Left renal pelvis (tissue), 4 donors: Measurements from ENCODE around the gene SNAPC2. TPM values are rescaled to one million over a fixed set of nuclear protein-coding genes. Genes with fewer than 3 reads are reported as not detected.

ENCODE experiments used
- DNase-seq, 4 donors: peaks; one replicate each; pipeline ENCODE4 v3.0.0-alpha.2; 2013; ENCODE audit warnings: low read depth in 4 of 4, low spot score in 3 of 4
- polyA plus RNA-seq, 4 donors: library from polyadenylated mRNA; unstranded; fragments of 120-200 nt; gene quantifications; one replicate each; pipeline ENCODE4 v1.2.1, GENCODE V29; 2013; ENCODE audit not compliant: insufficient read length in 4 of 4

SNAPC2 gene, protein sequence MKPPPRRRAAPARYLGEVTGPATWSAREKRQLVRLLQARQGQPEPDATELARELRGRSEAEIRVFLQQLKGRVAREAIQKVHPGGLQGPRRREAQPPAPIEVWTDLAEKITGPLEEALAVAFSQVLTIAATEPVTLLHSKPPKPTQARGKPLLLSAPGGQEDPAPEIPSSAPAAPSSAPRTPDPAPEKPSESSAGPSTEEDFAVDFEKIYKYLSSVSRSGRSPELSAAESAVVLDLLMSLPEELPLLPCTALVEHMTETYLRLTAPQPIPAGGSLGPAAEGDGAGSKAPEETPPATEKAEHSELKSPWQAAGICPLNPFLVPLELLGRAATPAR
- polyA plus RNA-seq: 10 to 100 TPM; 13.6 to 20.9 (median 16.1) TPM

DNA sequence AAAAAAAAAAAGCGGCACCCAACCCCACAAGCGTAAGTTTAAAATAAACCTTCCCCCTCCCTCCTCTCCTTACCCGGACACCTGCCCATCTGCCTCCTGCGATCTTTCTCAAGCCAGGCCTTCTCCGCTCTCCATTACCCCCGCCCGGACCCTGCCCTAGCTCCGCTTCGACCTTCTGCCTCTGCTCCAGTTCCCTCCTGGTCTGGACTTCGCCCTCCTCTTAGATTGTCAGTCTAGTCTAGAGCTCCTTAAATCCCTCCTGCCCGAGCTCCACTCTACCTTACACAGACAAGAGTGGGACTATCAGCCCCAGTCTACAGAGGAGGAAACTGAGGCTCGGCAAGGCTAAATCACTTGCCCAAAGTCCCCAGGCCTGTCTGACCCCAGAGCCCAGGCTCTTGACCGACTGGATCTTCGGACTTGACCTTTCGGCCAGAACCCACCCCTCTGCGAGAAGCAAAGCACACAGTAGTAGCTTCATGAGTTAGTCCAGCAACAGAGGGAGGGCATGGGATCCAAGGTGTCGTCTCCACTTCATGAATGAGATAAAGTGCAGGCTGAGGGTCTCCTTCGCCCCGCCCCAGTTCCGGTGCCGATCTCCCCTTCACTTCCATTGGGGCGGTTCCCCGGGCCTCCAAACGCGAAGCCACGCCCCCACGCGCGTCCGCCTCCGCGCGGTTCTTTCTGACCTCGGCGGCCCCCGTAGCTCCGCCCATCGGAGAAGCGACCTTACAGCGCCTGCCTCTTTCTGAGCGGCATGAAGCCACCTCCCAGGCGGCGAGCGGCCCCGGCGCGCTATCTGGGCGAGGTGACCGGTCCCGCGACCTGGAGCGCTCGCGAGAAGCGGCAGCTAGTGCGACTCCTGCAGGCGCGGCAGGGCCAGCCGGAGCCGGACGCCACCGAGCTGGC lies at the start of gene SNAPC2:
TSS of gene SNAPC2 (plus strand) at position 729 of the 909 bp plus-strand sequence. CDS start at position 758, 29 bp downstream.
- DNase-seq: peak; percentile 85 to 88 (median 86)

DNA sequence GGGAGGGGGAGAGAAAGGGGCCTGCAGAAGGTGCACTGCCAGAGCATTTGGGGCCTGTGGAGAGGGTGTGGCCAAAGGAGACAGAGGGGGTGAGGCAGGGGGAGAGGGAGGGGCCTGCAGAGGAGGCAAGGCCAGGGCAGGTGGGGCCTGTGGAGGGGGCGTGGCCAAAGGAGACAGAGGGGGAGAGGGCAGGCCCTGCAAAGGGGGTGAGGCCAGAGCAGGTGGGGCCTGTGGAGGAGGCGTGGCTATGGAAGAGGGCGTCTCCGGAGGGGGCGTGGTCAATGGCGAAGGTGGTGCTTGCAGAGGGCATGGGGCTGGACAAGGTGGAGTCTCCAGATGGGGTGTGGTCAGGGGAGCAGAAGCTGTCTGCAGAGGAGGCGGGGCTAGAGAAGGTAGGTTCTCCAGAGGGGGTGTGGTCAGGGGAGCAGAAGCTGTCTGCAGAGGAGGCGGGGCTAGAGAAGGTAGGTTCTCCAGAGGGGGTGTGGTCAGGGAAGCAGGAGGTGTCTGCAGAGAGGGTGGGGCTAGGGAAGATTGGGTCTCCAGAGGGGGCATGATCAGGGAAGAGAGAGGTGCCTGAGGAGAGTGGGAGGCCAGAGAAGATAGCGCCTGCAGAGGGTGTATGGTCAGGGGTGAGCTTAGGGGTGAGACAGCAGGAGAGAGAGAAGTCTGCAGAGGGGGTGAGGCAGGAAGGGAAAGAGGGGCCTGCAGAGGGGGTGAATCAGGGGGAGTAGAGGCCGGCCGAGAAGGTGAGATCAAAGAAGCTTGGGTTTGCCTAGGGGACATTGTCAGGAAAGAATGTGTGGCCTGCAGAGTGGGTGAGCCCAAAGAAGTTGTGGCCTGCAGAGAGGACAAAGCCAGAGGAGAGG lies 49.3 kb upstream of the SNAPC2 start:
- no peak for DNase-seq

DNA sequence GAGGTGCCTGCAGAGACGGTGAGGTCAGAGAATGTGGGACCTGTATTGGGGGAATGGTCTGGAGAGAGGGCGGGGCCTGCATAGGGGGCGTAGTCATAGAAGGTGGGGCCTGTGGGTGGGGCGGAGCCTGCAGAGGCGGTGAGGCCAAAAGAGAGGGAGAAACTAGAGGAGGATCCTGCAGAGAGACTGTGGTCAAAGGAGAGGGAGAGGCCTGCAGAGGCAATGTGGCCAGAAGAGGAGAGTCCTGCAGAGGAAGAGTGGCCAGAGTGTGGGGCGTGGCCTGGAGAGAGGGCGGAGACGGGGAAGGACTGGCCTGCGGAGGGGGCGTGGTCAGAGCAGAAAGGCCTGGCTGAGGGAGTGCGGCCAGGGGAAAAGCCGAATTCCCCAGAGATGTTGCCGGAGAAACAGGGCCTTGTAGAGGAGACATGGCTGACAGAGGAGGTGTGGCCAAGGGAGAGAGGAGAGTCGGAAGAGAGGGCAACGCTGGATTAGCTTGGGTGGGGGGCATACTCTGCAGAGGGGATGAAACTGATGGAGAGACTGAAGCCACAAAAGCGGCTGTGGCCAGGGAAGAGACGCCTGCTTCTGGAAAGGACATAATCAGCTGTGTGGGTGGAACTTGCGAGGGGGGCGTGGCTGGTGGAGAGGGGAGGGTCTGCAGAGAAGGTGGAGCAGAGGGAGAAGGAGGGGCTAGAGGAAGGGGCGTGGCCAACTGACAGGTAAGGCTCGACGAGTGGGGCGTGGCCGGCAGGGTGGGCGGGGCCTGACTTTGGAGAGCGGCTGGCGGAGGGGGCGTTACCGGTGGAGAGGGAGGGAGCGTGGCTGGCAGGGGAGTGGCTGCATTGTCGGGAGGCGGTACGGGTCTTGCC lies 48.5 kb upstream of the SNAPC2 start:
- peak in 1 of 4 donors; percentile 48 for DNase-seq

DNA sequence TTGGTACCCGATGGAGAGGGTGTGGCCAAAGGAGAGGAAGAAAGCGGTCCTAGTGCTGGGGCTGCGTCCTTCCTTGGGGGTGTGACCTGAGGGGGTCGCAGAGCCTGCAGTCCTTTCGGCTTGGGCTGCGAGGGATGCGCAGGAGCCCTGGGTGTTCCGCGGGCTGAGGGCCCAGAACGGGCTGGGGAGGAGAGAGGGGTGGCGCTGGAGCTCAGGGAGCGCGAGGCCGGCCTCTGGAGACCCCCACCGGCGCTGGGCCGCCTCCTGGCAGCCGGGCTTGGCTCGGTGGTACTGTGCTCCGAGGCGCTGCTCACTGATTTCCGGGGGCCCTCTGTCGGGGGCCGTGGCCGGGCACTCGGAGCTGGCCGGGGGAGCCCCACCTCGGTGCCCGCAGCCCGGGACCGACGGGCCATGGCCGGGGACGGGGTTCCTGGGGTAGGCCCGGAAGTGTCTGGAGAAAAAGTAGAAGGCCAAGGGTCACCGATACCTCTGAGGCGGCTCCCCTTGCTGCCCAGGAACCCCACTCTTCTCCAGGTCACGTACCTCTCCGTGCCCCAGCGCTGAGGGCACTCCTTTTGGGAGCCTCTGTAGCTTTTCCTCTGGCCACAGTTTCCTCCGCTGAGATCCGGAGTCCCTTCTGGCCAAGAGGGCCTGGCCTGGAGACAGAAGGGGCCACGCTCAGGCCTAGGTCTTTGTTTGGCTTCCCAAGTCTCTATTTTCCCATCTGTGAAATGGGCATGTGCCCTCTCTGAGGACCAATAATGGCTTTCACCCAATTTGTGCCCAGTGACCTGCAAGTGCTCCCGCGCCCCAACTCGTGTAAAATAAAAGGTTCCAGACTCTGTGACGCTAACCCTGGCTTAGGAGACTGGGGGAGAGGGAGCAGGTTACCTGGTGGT lies 47.6 kb upstream of the SNAPC2 start:
- DNase-seq: no peak

DNA sequence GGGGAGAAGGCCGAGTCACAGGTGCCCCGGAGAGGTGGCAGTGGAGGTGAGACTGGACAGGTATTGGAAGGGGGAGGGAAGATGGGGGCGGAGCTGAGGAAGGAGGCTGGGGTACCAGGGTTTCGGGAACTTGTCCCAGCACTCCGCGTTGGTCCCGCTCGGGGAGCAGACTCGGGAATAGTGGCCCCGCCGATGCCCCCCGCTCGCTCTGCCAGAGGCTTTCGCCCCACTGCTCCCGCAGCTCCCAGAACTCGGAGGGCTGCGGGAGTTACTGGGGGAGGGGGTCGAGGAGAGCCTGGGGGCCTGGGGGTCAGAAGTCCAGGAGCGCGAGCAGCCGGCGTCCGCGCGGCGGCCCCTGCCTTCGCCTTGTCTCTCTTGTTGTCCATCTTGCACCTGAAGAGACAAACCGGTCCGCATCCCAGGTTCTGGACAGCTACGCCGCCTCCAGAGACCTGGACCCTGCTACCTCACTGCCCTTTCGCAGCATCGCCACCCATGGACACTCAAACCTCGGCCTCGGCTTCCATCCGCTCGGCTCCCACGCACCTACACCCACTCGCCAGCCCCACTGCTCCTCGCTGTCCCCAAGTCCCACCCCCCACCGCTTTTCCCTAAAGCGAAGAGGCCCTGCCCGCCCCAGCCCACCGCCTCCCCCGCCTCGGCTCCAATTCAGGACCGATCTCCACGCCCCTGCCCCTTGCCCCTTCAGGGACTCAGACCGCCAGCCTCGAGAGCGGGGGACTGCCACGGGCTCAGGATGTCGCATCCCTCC lies 46.6 kb upstream of the SNAPC2 start:
- no peak for DNase-seq

DNA sequence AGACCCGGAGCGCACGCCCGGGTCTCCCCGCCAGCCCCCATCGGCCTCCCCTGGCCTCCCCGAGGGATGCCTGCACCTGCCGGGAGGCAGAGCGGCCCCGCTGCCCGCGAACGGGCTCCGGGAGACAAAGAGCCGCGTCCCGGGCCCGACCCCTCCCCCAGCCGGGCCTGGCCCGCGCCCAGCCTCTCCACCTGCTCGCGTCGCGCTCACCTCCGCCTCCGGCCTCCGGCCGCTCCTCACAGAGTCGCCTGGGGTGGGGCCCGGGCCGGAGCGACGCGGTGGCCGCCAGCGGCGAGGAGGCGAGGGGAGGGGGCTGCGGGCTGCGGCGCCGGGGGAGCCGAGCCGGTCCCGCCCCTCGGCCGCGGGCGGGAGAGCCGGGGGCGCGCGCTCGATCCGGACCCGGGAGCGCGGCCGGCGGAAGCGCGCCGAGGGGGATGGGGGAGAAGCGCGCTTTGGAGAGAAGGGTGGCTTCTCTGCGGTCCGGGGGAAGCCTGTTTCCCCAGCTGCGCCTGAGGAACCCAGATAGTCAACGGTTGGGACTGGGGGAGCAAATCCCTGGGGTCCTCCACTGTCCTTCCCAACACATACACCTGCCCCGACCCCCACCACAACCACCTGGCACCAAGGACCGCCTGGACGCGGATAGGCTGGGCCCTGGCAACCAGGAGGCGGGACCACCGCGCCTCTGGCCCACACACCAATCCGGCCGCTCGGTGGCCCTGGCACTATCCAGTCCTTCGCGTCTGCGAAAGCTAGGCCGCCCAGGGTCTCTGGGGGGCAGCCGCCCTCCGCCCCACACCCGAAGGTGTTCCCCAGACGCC lies 45.9 kb upstream of the SNAPC2 start, which contains the start of gene PRR36:
TSS of gene PRR36 (minus strand) at position 315 of the 821 bp plus-strand sequence. CDS start 701 bp downstream, outside the sequence.
- peak in 1 of 4 donors; percentile 61 for DNase-seq

DNA sequence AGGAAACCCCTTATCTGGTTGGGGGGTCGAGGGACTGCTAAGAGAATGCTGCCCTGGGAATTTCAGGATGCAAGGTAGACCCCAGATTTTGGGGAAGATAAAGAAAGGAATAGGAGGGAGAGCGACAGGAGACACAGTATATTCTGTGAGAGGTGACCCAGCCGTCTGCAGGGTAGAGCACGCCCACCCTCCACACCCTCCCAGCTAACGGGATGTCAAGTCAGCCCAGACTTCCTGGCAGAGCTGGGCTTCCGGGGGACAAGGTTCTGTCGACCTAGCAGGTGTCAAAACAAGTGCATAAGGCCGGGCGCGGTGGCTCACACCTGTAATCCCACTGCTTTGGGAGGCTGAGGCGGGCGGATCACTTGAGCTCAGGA lies 45.3 kb upstream of the SNAPC2 start:
- DNase-seq: no peak

DNA sequence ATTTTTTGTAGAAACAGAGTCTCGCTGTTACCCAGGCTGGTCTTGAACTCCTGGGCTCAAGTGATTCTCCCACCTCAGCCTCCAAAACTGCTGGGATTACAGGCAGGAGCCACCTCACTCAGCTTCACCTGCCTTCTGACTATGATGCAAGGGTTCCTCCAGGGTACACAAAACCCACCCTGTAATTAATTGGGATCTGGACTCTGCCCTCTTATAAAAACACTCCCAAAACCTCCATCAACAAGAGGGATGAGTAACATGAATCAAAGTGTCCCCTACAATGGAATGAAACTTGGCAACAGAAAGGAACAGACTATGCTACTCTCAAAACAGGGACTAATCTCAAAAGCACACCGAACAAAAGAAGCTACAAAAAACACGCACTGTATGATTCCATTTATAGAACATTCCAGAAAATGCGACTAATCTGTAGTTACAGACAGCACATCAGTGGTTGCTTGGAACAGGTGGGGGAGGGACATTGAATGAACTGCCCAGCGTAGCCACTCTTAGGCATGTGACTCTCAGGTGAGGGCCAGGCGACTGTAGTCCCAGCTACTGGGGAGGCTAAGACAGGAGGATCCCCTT lies 42.8 kb upstream of the SNAPC2 start:
- DNase-seq: no peak

DNA sequence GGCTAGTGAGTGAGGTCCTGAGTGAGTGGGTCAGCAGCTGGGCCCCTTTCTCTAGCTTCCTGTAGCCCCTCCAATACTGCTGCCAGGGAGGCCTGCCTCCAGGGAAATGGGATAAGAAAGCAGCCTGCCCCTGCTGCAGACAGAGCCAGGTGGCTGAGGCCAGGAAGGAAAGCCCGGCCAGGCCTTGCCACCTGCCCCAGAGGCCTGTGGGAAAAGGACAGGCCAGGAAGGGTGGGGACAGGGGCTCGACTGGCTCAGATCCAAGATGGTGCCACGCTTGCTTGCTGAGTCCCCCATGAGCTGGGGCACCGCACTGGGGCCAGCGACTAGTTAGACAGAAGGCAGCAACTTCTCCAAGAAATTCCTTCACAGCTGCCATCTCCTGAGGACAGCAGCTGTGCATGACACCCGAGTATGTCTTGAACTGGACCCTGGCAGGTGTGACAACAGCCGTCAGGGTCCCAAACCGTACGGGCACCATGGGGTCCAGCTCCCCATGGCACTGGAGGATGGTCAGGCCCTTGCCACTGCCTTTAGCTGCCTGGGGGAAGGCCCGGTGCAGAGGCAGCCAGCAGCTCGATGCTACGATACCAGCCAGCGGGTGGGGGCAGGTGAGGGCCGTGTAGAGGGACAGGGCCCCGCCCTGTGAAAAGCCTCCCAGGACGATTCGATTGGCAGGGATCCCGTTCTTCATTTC lies 40.9 kb upstream of the SNAPC2 start:
- DNase-seq: no peak

DNA sequence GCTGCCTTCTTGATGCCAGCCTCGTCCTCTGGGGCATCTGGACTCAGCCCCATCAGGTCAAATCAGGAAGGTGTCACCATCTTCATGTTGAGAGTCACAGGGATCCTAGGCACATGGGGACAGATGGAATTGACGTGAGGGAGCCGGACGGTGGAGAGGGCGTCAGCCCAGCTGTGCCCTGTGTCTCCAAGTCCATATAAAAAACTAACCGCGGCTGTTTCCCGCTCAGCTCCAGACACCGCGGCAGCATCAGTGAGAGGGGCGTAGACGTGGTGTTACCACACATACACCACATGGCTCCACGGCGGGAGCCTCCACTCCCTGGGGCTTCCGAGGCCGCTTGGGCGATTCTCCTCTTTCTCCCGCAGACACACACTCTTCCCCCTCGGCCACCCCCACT lies 40.3 kb upstream of the SNAPC2 start:
- DNase-seq: no peak

DNA sequence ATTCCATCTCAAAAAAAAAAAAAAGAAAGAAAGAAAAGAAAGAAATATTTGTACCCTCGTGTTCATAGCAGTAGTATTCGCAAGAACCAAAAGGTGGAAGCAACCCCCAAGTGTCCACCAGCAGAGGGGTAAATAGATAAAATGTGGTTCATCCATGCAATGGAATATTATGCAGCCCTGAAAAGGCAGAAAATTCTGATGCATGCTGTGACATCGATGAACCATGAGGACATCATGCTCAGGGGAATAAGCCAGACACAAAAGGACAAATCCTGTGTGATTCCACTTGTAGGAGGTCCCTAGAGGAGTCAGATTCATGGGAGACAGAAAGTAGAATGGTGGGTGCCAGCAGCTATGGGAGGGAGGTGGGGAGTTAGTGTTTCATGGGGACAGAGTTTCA lies 38.2 kb upstream of the SNAPC2 start:
- no peak for DNase-seq

DNA sequence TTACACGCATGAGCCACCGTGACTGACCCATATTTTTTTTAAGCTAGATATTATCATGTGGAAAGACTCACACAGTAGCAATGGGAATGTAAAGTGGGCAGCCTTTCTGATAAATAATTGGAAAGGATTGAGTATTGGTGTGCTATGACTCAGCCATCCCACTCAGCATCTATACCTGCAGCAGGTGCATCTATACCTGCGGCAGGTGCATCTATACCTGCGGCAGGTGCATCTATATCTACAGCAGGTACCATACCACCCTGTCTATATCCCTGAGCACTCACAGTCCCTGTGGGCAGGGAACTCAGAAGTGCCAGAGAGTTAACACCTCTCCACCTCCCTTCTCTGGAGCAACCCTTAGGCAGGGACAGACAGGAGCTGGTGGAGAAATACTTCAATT lies 37.0 kb upstream of the SNAPC2 start:
- no peak for DNase-seq

DNA sequence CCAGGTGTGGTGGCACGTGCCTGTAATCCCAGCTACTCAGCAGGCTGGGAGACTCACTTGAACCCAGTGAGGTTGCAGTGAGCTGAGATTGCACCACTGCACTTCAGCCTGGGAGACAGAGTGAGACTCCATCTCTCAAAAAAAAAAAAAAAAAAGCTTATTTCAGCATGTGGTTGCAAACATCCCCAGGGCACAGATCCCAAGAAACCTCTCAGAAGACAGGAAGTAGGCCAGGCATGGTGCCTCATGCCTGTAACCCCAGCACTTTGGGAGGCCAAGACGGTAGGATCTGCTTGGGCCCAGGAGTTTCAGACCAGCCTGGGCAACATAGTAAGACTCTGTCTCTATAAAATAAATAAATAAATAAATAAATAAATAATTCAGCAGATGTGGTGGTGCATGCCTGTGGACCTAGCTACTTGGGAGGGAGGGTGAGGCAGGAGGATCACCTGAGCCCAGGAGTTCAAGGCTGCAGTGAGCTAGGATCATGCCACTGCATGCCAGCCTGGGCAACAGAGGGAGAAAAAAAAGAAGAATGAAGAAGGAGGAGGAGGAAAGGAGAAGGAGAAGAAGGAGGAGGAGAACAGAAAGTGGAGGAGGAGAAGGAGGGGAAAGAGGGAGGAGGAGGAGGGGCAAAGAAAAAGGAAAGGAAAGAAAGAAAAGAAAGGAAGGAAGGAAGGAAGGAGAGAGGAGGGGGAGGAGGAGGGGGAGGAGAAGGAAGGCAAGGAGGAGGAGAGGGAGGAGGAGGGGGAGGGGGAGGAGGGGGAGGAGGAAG lies 36.2 kb upstream of the SNAPC2 start:
- DNase-seq: no peak

DNA sequence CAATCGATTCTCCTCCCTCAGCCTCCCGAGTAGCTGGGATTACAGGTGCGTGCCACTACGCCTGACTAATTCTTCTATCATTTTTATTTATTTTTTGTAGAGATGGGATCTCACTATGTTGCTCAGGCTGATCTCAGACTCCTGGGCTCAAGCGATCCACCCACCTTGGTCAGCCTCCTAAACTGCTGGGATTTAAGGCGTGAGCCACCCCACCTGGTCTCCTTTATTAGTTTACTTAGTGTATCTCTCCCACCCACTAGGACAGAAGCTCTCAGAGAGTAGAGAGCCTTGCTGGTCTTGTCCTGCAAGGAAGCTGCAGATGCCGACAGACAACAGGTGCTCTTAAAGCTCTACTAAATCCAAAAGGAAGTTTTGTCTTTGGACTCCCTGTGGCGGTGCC lies 34.3 kb upstream of the SNAPC2 start:
- DNase-seq: no peak

DNA sequence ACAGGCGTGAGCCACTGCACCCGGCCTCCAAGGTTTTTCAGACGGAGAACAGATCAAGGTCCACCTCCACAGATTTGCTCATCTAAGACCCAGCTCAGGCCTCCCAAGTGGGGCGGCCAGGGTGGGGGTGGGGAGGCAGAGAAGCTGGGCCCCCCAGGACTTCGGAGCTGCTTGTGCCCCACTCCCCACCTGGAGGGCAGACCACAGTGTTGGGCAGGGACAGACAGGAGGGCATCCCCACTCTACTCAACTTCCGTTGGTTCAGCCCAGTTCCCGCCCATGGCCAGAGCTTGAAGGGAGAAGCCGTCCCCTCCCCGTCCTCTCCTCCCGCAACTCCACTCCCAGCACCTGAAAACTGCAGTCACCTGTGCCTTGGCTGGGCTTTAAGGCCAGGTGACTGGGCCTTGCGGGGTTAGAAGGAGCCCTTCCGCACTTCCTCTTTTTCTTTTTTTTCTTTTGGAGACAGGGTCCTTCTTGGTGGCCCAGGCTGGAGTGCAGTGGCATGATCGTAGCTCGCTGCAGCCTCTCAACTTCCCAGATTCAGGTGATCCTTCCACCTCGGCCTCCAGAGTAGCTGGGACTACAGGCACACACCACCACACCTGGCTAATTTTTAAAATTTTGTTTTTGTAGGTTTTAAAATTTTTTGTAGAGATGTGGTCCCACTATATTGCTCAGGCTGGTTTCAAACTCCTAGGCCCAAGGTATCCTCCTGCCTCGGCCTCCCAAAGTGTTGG lies 32.6 kb upstream of the SNAPC2 start:
- no peak for DNase-seq
